IMR-90 (cell line): ENCODE results near the gene DAAM1. TPM values are rescaled to one million over a fixed set of nuclear protein-coding genes. Genes with fewer than 3 reads are reported as not detected.

Experiments
- ATAC-seq: fragments of 200-7000 bp; cut with Tn5 transposase; 2 replicates; pipeline ENCODE4 v1.9.1; 2020; ENCODE audit warnings: low read depth, mild to moderate bottlenecking, moderate library complexity
- BruUV-seq: library from RNA; stranded (reverse); fragments of 400-500 nt; replicated peaks from 2 replicates; lab custom pipeline; 2021; lab: Mats Ljungman, UMichigan
- CTCF ChIA-PET: fragments of 300-600 bp; formaldehyde crosslinking; extraction: SDS; loops from one replicate; lab custom pipeline; 2021; ENCODE audit warnings: antibody characterized with exemption; lab: Yijun Ruan, JAX
- POLR2A ChIA-PET: fragments of 300-600 bp; sonication (Branson Sonifier 250); formaldehyde crosslinking; loops from one replicate; lab custom pipeline; 2022; ENCODE audit warnings: antibody characterized with exemption; ENCODE audit not compliant: unreplicated experiment; lab: Charles Lee
- DNase-seq: peaks from one replicate; pipeline ENCODE4 v3.0.0; 2013
- H2AFZ ChIP-seq: replicated peaks from 2 replicates; pipeline ENCODE3; 2013; ENCODE audit warnings: low read length, mild to moderate bottlenecking; ENCODE audit not compliant: poor library complexity
- H2AK5ac ChIP-seq: 2 replicates; pipeline ENCODE4 v1.6.1; 2013; ENCODE audit warnings: low read depth, low read length, inconsistent platforms
- H2AK9ac ChIP-seq: replicated peaks from 2 replicates; pipeline ENCODE3; 2013; ENCODE audit warnings: mild to moderate bottlenecking, low read depth, low read length, moderate library complexity; ENCODE audit not compliant: poor library complexity
- H2BK120ac ChIP-seq: 2 replicates; pipeline ENCODE4 v1.6.1; 2013; ENCODE audit warnings: low read depth, low read length, inconsistent platforms
- H2BK15ac ChIP-seq: 3 replicates; pipeline ENCODE4 v1.6.1; 2013; ENCODE audit warnings: low read depth, low read length, inconsistent platforms
- H2BK20ac ChIP-seq: 2 replicates; pipeline ENCODE4 v1.6.1; 2013; ENCODE audit warnings: low read depth, mild to moderate bottlenecking, inconsistent platforms, low read length, moderate library complexity
- H2BK5ac ChIP-seq: 2 replicates; pipeline ENCODE4 v1.6.1; 2013; ENCODE audit warnings: mild to moderate bottlenecking, low read depth, low read length, inconsistent platforms; ENCODE audit not compliant: poor library complexity, severe bottlenecking
- H3K14ac ChIP-seq: replicated peaks from 2 replicates; pipeline ENCODE4 v1.6.1; 2013; ENCODE audit warnings: low read depth, low read length, inconsistent platforms
- H3K18ac ChIP-seq: 2 replicates; pipeline ENCODE4 v1.6.1; 2013; ENCODE audit warnings: low read depth, low read length, control low read depth
- H3K23ac ChIP-seq: 2 replicates; pipeline ENCODE4 v1.6.1; 2013; ENCODE audit warnings: low read depth, low read length, inconsistent platforms
- H3K27ac ChIP-seq: 2 replicates; pipeline ENCODE4 v1.5.1; 2013; ENCODE audit warnings: mild to moderate bottlenecking, control low read depth, low read length; ENCODE audit not compliant: insufficient read depth
- H3K27me3 ChIP-seq: 2 replicates; pipeline ENCODE4 v1.6.1; 2013; ENCODE audit warnings: low read length; ENCODE audit not compliant: control insufficient read depth, insufficient read depth
- H3K36me3 ChIP-seq: 2 replicates; pipeline ENCODE4 v1.6.1; 2013; ENCODE audit warnings: low read length, mixed read lengths; ENCODE audit not compliant: control insufficient read depth, insufficient read depth
- H3K4ac ChIP-seq: 2 replicates; pipeline ENCODE4 v1.6.1; 2013; ENCODE audit warnings: low read depth, low read length, inconsistent platforms
- H3K4me1 ChIP-seq: 2 replicates; pipeline ENCODE4 v1.6.1; 2013; ENCODE audit warnings: low read length, mixed read lengths; ENCODE audit not compliant: control insufficient read depth, insufficient read depth
- H3K4me2 ChIP-seq: 2 replicates; pipeline ENCODE4 v1.6.1; 2013; ENCODE audit warnings: low read depth, mild to moderate bottlenecking, control low read depth, low read length, moderate library complexity
- H3K4me3 ChIP-seq: 2 replicates; pipeline ENCODE4 v1.5.1; 2013; ENCODE audit warnings: low read depth, mild to moderate bottlenecking, control low read depth, low read length, moderate library complexity; ENCODE audit not compliant: insufficient read depth
- H3K56ac ChIP-seq: 2 replicates; pipeline ENCODE4 v1.6.1; 2013; ENCODE audit warnings: low read length, inconsistent platforms; ENCODE audit not compliant: insufficient read depth; ENCODE audit errors: extremely low read depth
- H3K79me1 ChIP-seq, 2 experiments: 2 replicates each; pipeline ENCODE4 v1.6.1; 2013; ENCODE audit warnings: low read length in 2 of 2, inconsistent platforms in 1 of 2, low read depth in 1 of 2
- H3K9ac ChIP-seq: 2 replicates; pipeline ENCODE4 v1.6.1; 2013; ENCODE audit warnings: low read depth, low read length, control low read depth
- H3K9me1 ChIP-seq: 2 replicates; pipeline ENCODE4 v1.6.1; 2013; ENCODE audit warnings: low read length, inconsistent platforms; ENCODE audit not compliant: insufficient read depth
- H3K9me3 ChIP-seq: 2 replicates; pipeline ENCODE4 v1.6.1; 2013; ENCODE audit warnings: low read length; ENCODE audit not compliant: control insufficient read depth, insufficient read depth
- H4K20me1 ChIP-seq: 2 replicates; pipeline ENCODE4 v1.6.1; 2013; ENCODE audit warnings: low read length, inconsistent platforms; ENCODE audit not compliant: insufficient read depth
- H4K5ac ChIP-seq: 2 replicates; pipeline ENCODE4 v1.6.1; 2013; ENCODE audit warnings: mild to moderate bottlenecking, low read depth, low read length, control low read depth
- H4K8ac ChIP-seq, 2 experiments: 2 replicates each; pipeline ENCODE4 v1.6.1; 2013; ENCODE audit warnings: low read depth in 2 of 2, low read length in 2 of 2, control low read depth in 1 of 2, inconsistent platforms in 1 of 2
- H4K91ac ChIP-seq: 2 replicates; pipeline ENCODE4 v1.6.1; 2013; ENCODE audit warnings: low read depth, low read length, inconsistent platforms; ENCODE audit not compliant: insufficient read depth
- BHLHE40 ChIP-seq: fragments of 150-350 bp; IDR thresholded peaks from 2 replicates; pipeline ENCODE4 v1.6.1; 2016; ENCODE audit warnings: mild to moderate bottlenecking, low read depth, low read length
- CEBPB ChIP-seq: IDR thresholded peaks from 2 replicates; pipeline ENCODE4 v1.6.1; 2012; ENCODE audit warnings: low read depth, low read length, improper control_type of control experiment
- FOS ChIP-seq: fragments of 150-350 bp; IDR thresholded peaks from 2 replicates; pipeline ENCODE4 v1.6.1; 2016; ENCODE audit warnings: low read depth, low read length
- MAFK ChIP-seq: IDR thresholded peaks from 2 replicates; pipeline ENCODE4 v1.6.1; 2012; ENCODE audit warnings: low read depth, low read length, improper control_type of control experiment
- MXI1 ChIP-seq: IDR thresholded peaks from 2 replicates; pipeline ENCODE4 v1.6.1; 2012; ENCODE audit warnings: low read depth, mild to moderate bottlenecking, low read length, moderate library complexity, borderline replicate concordance
- RCOR1 ChIP-seq: IDR thresholded peaks from 2 replicates; pipeline ENCODE4 v1.6.1; 2012; ENCODE audit warnings: mild to moderate bottlenecking, low read length, improper control_type of control experiment; ENCODE audit not compliant: insufficient replicate concordance
- RFX5 ChIP-seq: IDR thresholded peaks from 2 replicates; pipeline ENCODE4 v1.8.0; 2012; ENCODE audit warnings: low read depth, mild to moderate bottlenecking, low read length, moderate library complexity
- WGBS, 2 experiments: methylation state at CpG; one replicate each; pipeline versions ENCODE4 v1.1.5 to v1.1.7; 2013; ENCODE audit warnings: missing lambda C conversion rate in 2 of 2; ENCODE audit not compliant: insufficient read length in 1 of 2; ENCODE audit errors: extremely low coverage in 2 of 2; 5-methylcytosine and 5-hydroxymethylcytosine counted together
- dilution Hi-C: fragments of 300-500 bp; cut with HindIII; formaldehyde crosslinking; loops from one replicate; pipeline ENCODE4 v1.14.3; 2018; ENCODE audit warnings: low sequenced_read_pairs; ENCODE audit not compliant: unreplicated experiment
- in situ Hi-C: fragments of 300-500 bp; cut with MboI; formaldehyde crosslinking; loops from 3 replicates; pipeline ENCODE4 v1.14.3; 2019; ENCODE audit warnings: low sequenced_read_pairs, inconsistent platforms, mixed read lengths
- intact Hi-C: fragments of 100-400 bp; cut with micrococcal nuclease; formaldehyde crosslinking; loops from 2 replicates; pipeline ENCODE4 v1.10.0; 2022
- polyA plus RNA-seq, 3 experiments: library from polyadenylated mRNA; depleted of rRNA; stranded (reverse); fragments of >200 nt; gene quantifications; 2 replicates each; pipeline ENCODE4 v1.2.3, GENCODE V29; 2012; ENCODE audit warnings: low replicate concordance in 1 of 3
- total RNA-seq: library from RNA; depleted of rRNA; stranded (reverse); fragments of >200 nt; gene quantifications from 2 replicates; pipeline ENCODE4 v1.2.3, GENCODE V29; 2012
- TF ChIP-seq, protein P1 (sequence below): fragments of 150-350 bp; IDR thresholded peaks from 2 replicates; pipeline ENCODE4 v1.6.1; 2017; ENCODE audit warnings: mild to moderate bottlenecking, antibody characterized with exemption, low read length, low read depth

The DAAM1 gene
- total and polyA plus RNA-seq, 2 of the 4 experiments (the other 2 are of a cell fraction), result 4.8 to 5.4 TPM

DNA sequence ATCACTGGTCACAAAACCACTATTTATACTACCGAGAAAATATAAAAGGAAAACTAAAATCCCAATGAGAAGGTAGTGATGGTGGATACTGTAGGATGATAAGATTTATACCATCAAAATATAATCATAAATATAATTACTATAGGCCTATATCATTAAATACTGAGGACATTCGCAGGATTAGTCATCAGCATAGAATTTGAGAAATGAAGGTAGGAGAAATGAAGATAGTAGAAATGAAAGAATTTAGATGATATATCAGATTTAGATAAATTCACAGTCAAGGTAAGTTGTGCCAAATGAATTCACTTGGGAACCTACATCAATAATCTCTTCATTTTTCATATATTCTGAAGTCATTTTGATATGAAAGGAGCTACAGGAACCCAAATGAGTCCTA is 82.8 kb downstream of the DAAM1 start:
- Histone ChIP-seq H2BK120ac (no peak overlapping the region), H3K56ac (no peak overlapping the region), H3K18ac (no peak overlapping the region), H4K5ac (no peak overlapping the region), H4K91ac (no peak overlapping the region), H2AK5ac (no peak overlapping the region), H3K23ac (no peak overlapping the region), H2AK9ac (no peak overlapping the region), H4K8ac (no peak overlapping the region), H3K9me1 (peaks cover 6% of the 10 kb centered on the region; the same call in 1 of the 2 replicates), H3K14ac (no peak overlapping the region), H2BK15ac (no peak overlapping the region), H3K79me1 (no peaks in the 10 kb centered on the region), H3K4me1 (peaks cover 8% of the 10 kb centered on the region), H2BK20ac (no peak overlapping the region), H3K9ac (no peak overlapping the region), H3K27me3 (no peaks in the 10 kb centered on the region), H3K9me3 (no peaks in the 10 kb centered on the region), H2AFZ (no peak overlapping the region), H3K27ac (no peak overlapping the region), H3K36me3 (peaks cover 4% of the 10 kb centered on the region), H3K4me3 (no peak overlapping the region), H2BK5ac (no peak overlapping the region), H4K20me1 (no peaks in the 10 kb centered on the region), H3K4ac (no peak overlapping the region), H3K4me2 (no peak overlapping the region)
- DNase-seq, result no peak
- BruUV-seq, result no TSS peak
- no CpG with 5 or more reads among the region's 2 CpGs for WGBS, 2 experiments
- ATAC-seq, result no peak
- CTCF ChIA-PET, result no interaction called here
- in situ Hi-C loops, result no loop called here
- dilution Hi-C loops, result no loop called here
- TF ChIP-seq, protein P1, sequence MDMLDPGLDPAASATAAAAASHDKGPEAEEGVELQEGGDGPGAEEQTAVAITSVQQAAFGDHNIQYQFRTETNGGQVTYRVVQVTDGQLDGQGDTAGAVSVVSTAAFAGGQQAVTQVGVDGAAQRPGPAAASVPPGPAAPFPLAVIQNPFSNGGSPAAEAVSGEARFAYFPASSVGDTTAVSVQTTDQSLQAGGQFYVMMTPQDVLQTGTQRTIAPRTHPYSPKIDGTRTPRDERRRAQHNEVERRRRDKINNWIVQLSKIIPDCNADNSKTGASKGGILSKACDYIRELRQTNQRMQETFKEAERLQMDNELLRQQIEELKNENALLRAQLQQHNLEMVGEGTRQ, result no peak
- TF ChIP-seq BHLHE40 (no peak), RFX5 (no peak), MXI1 (no peak), RCOR1 (no peak), FOS (no peak), CEBPB (no peak), MAFK (no peak)
- POLR2A ChIA-PET, result no interaction called here
- intact Hi-C loops, result no loop called here
